CD14-positive monocyte (primary cell): ENCODE results near the gene RFX1. TPM values are rescaled to one million over a fixed set of nuclear protein-coding genes. Genes with fewer than 3 reads are reported as not detected.
"Not testable (repeated sequence)": the region's sequence is repeated elsewhere in the genome, so short reads cannot be mapped to it uniquely, and the experiment has no call there.

ENCODE experiments used
- DNase-seq, 3 donors: peaks; one replicate each; pipeline ENCODE4 v3.0.0-alpha.2; 2011 to 2022
- H2AFZ ChIP-seq: 2 replicates; pipeline ENCODE4 v1.6.0; 2012; ENCODE audit warnings: mild to moderate bottlenecking, low read depth, low read length, inconsistent platforms; ENCODE audit not compliant: insufficient read depth, poor library complexity, severe bottlenecking
- H3K27ac ChIP-seq, 2 donors: 1 replicate in 1 of 2; 2 replicates in 1 of 2; pipeline ENCODE4 v1.5.1; 2012 to 2013; ENCODE audit warnings: low read length in 2 of 2, control low read depth in 1 of 2, inconsistent platforms in 1 of 2, low read depth in 1 of 2, mild to moderate bottlenecking in 1 of 2
- H3K27me3 ChIP-seq, 2 donors: one replicate each; pipeline versions ENCODE4 v1.6.0 to v1.6.1; 2011 to 2013; ENCODE audit warnings: low read length in 2 of 2; ENCODE audit not compliant: control insufficient read depth in 2 of 2, insufficient read depth in 2 of 2
- H3K36me3 ChIP-seq, 2 donors: replicated peaks in 1 of 2; 1 replicate in 1 of 2; 2 replicates in 1 of 2; pipeline versions ENCODE4 v1.5.1 to v1.6.1; 2012 to 2013; ENCODE audit warnings: low read length in 2 of 2, control low read depth in 1 of 2, inconsistent platforms in 1 of 2, mild to moderate bottlenecking in 1 of 2; ENCODE audit not compliant: insufficient read depth in 2 of 2, control insufficient read depth in 1 of 2
- H3K4me1 ChIP-seq, 2 donors: 1 replicate in 1 of 2; 2 replicates in 1 of 2; pipeline versions ENCODE4 v1.5.1 to v1.6.1; 2012 to 2013; ENCODE audit warnings: low read length in 2 of 2, control low read depth in 1 of 2, inconsistent platforms in 1 of 2, mild to moderate bottlenecking in 1 of 2, moderate library complexity in 1 of 2; ENCODE audit not compliant: insufficient read depth in 2 of 2, control insufficient read depth in 1 of 2
- H3K4me2 ChIP-seq: replicated peaks from 2 replicates; pipeline ENCODE3; 2012; ENCODE audit warnings: low read length, moderate library complexity, mild to moderate bottlenecking; ENCODE audit not compliant: poor library complexity, severe bottlenecking; ENCODE audit errors: extremely low read depth
- H3K4me3 ChIP-seq, 3 experiments: fragments of 200-600 bp in 1 of 3; sonication (generic) in 1 of 3; replicated peaks in 1 of 3; 1 replicate in 2 of 3; 2 replicates in 1 of 3; pipeline ENCODE4 v1.5.1; 2011 to 2013; ENCODE audit warnings: low read length in 3 of 3, mild to moderate bottlenecking in 3 of 3, control low read depth in 2 of 3, low read depth in 2 of 3, inconsistent platforms in 1 of 3, moderate library complexity in 1 of 3
- H3K79me2 ChIP-seq: 2 replicates; pipeline ENCODE4 v1.6.0; 2012; ENCODE audit warnings: mild to moderate bottlenecking, control low read depth, inconsistent platforms, low read length, moderate library complexity; ENCODE audit not compliant: insufficient read depth
- H3K9ac ChIP-seq: 2 replicates; pipeline ENCODE4 v1.6.0; 2017; ENCODE audit warnings: low read length, mild to moderate bottlenecking; ENCODE audit not compliant: insufficient read depth, poor library complexity, severe bottlenecking
- H3K9me3 ChIP-seq, 2 donors: replicated peaks in 1 of 2; 1 replicate in 1 of 2; 2 replicates in 1 of 2; pipeline versions ENCODE4 v1.5.1 to v1.6.1; 2012 to 2013; ENCODE audit warnings: low read length in 2 of 2, control low read depth in 1 of 2; ENCODE audit not compliant: control insufficient read depth in 1 of 2, insufficient read depth in 1 of 2
- H4K20me1 ChIP-seq: 2 replicates; pipeline ENCODE4 v1.6.0; 2012; ENCODE audit warnings: mild to moderate bottlenecking, low read length, control low read depth, moderate library complexity; ENCODE audit not compliant: insufficient read depth
- H3K27ac Mint-ChIP-seq, 7 donors: one replicate each; pipeline ENCODE4 v1.8.0; 2020; ENCODE audit warnings: mild to moderate bottlenecking in 7 of 7, mixed read lengths in 7 of 7, moderate library complexity in 6 of 7, inconsistent platforms in 2 of 7
- H3K27me3 Mint-ChIP-seq, 3 donors: one replicate each; pipeline ENCODE4 v1.8.0; 2021 to 2022; ENCODE audit warnings: low read depth in 3 of 3, mild to moderate bottlenecking in 3 of 3, mixed read lengths in 3 of 3, moderate library complexity in 3 of 3, inconsistent platforms in 1 of 3
- H3K36me3 Mint-ChIP-seq, 2 donors: one replicate each; pipeline ENCODE4 v1.8.0; 2020; ENCODE audit warnings: mixed read lengths in 2 of 2, inconsistent platforms in 1 of 2, mild to moderate bottlenecking in 1 of 2
- H3K4me1 Mint-ChIP-seq: one replicate; pipeline ENCODE4 v1.8.0; 2020; ENCODE audit warnings: mild to moderate bottlenecking, mixed read lengths
- H3K4me3 Mint-ChIP-seq, 2 donors: one replicate each; pipeline ENCODE4 v1.8.0; 2020; ENCODE audit warnings: mild to moderate bottlenecking in 2 of 2, mixed read lengths in 2 of 2, moderate library complexity in 1 of 2
- H3K9me3 Mint-ChIP-seq, 7 donors: one replicate each; pipeline ENCODE4 v1.8.0; 2020 to 2022; ENCODE audit warnings: mixed read lengths in 7 of 7, mild to moderate bottlenecking in 6 of 7, moderate library complexity in 6 of 7, inconsistent platforms in 2 of 7
- WGBS: methylation state at CpG from one replicate; pipeline ENCODE4 v1.1.5; 2013; ENCODE audit warnings: missing lambda C conversion rate; ENCODE audit not compliant: insufficient coverage; 5-methylcytosine and 5-hydroxymethylcytosine counted together
- intact Hi-C, 2 donors: fragments of 100-400 bp; cut with micrococcal nuclease; formaldehyde crosslinking; loops; one replicate each; pipeline versions ENCODE4 v1.15.0 to v1.15.1; 2023
- polyA plus RNA-seq, 3 donors: library from polyadenylated mRNA; depleted of rRNA in 1 of 3; unstranded in 2 of 3; stranded (reverse) in 1 of 3; fragments of 300-500 nt in 2 of 3; fragments of >200 nt in 1 of 3; fragmentation: Illumina TruSeq in 2 of 3; gene quantifications; 1 replicate in 2 of 3; 2 replicates in 1 of 3; pipeline ENCODE4 v1.2.3, GENCODE V29; 2012 to 2021
- TF ChIP-seq, protein P1 (sequence below): fragments of 200-600 bp; IDR thresholded peaks from one replicate; pipeline ENCODE4 v1.8.0; 2022; ENCODE audit warnings: antibody characterized with exemption, mild to moderate bottlenecking

Gene RFX1
- polyA plus RNA-seq, 3 donors: 0.89 to 12.8 (median 0.95) TPM

DNA sequence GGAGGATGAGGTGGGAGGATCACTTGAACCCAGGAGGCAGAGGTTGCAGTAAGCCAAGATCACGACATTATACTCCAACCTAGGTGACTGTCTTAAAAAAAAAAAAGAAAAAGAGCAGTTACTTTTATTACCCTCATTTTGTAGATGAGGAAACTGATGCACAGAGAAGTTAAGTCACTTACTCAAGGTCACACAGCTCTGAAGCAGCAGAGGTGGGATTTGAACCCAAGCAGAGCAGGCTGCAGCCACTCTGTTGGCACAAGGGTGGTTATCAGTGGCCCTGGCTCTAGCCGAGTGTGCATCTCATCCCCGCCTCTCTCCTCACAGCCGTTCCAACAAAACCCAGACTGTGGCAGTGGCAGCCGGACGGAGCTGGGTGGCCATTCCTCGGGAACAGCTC, 33.1 kb upstream of the RFX1 start:
- Histone ChIP-seq H3K79me2 (peaks cover 5% of the 10 kb centered on the region), H3K4me1 (peaks cover 0 to 3% of the 10 kb centered on the region in 2 donors), H3K27ac (no peak overlapping the region), H3K27me3 (no peaks in the 10 kb centered on the region), H4K20me1 (no peaks in the 10 kb centered on the region), H3K4me3 (no peak overlapping the region), H3K4me2 (no peak overlapping the region), H3K9ac (no peak overlapping the region), H3K36me3 (peaks cover 63 to 77% of the 10 kb centered on the region in 2 donors), H3K9me3 (no peaks in the 10 kb centered on the region), H2AFZ (no peak overlapping the region)
- 95% methylated on average over 6 of the region's 7 CpGs for WGBS
- H3K36me3 Mint-ChIP-seq: peaks cover 64 to 89% of the 10 kb centered on the region in 2 donors
- no peak overlapping the region for H3K27ac Mint-ChIP-seq
- TF ChIP-seq, protein P1, sequence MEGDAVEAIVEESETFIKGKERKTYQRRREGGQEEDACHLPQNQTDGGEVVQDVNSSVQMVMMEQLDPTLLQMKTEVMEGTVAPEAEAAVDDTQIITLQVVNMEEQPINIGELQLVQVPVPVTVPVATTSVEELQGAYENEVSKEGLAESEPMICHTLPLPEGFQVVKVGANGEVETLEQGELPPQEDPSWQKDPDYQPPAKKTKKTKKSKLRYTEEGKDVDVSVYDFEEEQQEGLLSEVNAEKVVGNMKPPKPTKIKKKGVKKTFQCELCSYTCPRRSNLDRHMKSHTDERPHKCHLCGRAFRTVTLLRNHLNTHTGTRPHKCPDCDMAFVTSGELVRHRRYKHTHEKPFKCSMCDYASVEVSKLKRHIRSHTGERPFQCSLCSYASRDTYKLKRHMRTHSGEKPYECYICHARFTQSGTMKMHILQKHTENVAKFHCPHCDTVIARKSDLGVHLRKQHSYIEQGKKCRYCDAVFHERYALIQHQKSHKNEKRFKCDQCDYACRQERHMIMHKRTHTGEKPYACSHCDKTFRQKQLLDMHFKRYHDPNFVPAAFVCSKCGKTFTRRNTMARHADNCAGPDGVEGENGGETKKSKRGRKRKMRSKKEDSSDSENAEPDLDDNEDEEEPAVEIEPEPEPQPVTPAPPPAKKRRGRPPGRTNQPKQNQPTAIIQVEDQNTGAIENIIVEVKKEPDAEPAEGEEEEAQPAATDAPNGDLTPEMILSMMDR: no peak
- H3K9me3 Mint-ChIP-seq: peaks cover 0 to 3% (median 0%) of the 10 kb centered on the region in 7 donors
- intact Hi-C loops: no loop called here
- no peak for DNase-seq
- peaks cover 10% of the 10 kb centered on the region for H3K4me1 Mint-ChIP-seq
- peaks cover 0 to 2% (median 0%) of the 10 kb centered on the region in 3 donors for H3K27me3 Mint-ChIP-seq
- H3K4me3 Mint-ChIP-seq: no peak overlapping the region

DNA sequence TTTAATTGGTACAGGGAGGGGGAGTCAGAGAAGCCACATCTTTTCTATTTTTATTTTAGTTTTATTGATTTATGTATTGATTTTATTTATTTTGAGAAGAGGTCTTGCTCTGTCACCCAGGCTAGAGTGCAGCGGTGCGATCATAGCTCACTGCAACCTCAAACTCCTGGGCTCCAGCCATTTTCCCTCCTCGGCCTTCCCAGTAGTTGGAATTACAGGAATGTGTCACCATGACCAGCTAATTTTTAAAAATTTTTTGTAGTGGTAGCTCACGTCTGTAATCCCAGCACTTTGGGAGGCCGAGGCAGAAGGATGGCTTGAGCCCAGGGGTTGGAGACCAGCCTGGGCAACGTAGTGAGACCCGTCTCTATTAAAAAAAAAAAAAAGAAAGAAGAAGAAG, 29.6 kb upstream of the RFX1 start:
- no peak overlapping the region for H3K27ac Mint-ChIP-seq
- H3K27me3 ChIP-seq: no peaks in the 10 kb centered on the region
- H3K36me3 ChIP-seq: peaks cover 39 to 45% of the 10 kb centered on the region in 2 donors
- H3K4me3 ChIP-seq: no peak overlapping the region
- H3K4me1 Mint-ChIP-seq: peaks cover 15% of the 10 kb centered on the region
- H3K9ac ChIP-seq: no peak overlapping the region
- H3K36me3 Mint-ChIP-seq: peaks cover 46 to 61% of the 10 kb centered on the region in 2 donors
- H3K4me2 ChIP-seq: no peak overlapping the region
- WGBS: 96% methylated on average over 5 of the region's 7 CpGs
- H3K27ac ChIP-seq: no peak overlapping the region
- peaks cover 13 to 15% of the 10 kb centered on the region in 2 donors for H3K4me1 ChIP-seq
- TF ChIP-seq, protein P1: no peak
- H3K4me3 Mint-ChIP-seq: no peak overlapping the region
- intact Hi-C loops: no loop called here
- H2AFZ ChIP-seq: no peak overlapping the region
- H4K20me1 ChIP-seq: no peaks in the 10 kb centered on the region
- H3K27me3 Mint-ChIP-seq: peaks cover 0 to 3% (median 0%) of the 10 kb centered on the region in 3 donors
- peaks cover 32% of the 10 kb centered on the region for H3K79me2 ChIP-seq
- no peaks in the 10 kb centered on the region for H3K9me3 ChIP-seq
- H3K9me3 Mint-ChIP-seq: peaks cover 0 to 1% (median 0%) of the 10 kb centered on the region in 7 donors
- no peak for DNase-seq

DNA sequence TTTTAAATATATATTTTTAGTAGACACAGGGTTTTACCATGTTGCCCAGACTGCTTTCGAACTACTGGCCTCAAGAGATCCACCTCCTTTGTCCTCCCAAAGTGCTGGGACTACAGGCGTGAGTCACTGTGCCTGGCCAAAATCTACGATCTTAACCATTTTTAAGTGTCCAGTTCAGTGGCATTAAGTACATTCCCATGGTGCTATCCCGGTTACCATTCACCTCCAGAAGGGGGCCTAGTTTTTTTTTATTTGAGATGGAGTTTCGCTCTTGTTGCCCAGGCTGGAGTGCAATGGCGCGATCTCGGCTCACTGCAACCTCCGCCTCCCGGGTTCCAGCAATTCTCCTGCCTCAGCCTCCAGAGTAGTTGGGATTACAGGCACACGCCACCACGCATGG, 29.0 kb upstream of the RFX1 start:
- H3K9ac ChIP-seq, H3K27me3 Mint-ChIP-seq, H2AFZ ChIP-seq, H3K27me3 ChIP-seq, H3K4me3 Mint-ChIP-seq, intact Hi-C loops, DNase-seq, H3K9me3 ChIP-seq, H3K27ac Mint-ChIP-seq, H3K27ac ChIP-seq, H3K4me2 ChIP-seq, H3K4me3 ChIP-seq, H4K20me1 ChIP-seq, H3K9me3 Mint-ChIP-seq: not testable (repeated sequence)
- 98% methylated on average over 5 of the region's 12 CpGs for WGBS
- Histone ChIP-seq H3K36me3 (peaks cover 35 to 39% of the 10 kb centered on the region in 2 donors), H3K4me1 (peaks cover 18 to 20% of the 10 kb centered on the region in 2 donors), H3K79me2 (peaks cover 37% of the 10 kb centered on the region)
- Mint-ChIP-seq H3K36me3 (peaks cover 42 to 55% of the 10 kb centered on the region in 2 donors), H3K4me1 (peaks cover 19% of the 10 kb centered on the region)
